IMR-90 (cell line): ENCODE results near the gene NRCAM. TPM values are rescaled to one million over a fixed set of nuclear protein-coding genes. Genes with fewer than 3 reads are reported as not detected.

ENCODE experiments used
- ATAC-seq: fragments of 200-7000 bp; cut with Tn5 transposase; 2 replicates; pipeline ENCODE4 v1.9.1; 2020; ENCODE audit warnings: low read depth, mild to moderate bottlenecking, moderate library complexity
- BruUV-seq: library from RNA; stranded (reverse); fragments of 400-500 nt; replicated peaks from 2 replicates; lab custom pipeline; 2021; lab: Mats Ljungman, UMichigan
- CTCF ChIA-PET: fragments of 300-600 bp; formaldehyde crosslinking; extraction: SDS; loops from one replicate; lab custom pipeline; 2021; ENCODE audit warnings: antibody characterized with exemption; lab: Yijun Ruan, JAX
- POLR2A ChIA-PET: fragments of 300-600 bp; sonication (Branson Sonifier 250); formaldehyde crosslinking; loops from one replicate; lab custom pipeline; 2022; ENCODE audit warnings: antibody characterized with exemption; ENCODE audit not compliant: unreplicated experiment; lab: Charles Lee
- DNase-seq: peaks from one replicate; pipeline ENCODE4 v3.0.0; 2013
- H2AFZ ChIP-seq: replicated peaks from 2 replicates; pipeline ENCODE3; 2013; ENCODE audit warnings: low read length, mild to moderate bottlenecking; ENCODE audit not compliant: poor library complexity
- H2AK5ac ChIP-seq: 2 replicates; pipeline ENCODE4 v1.6.1; 2013; ENCODE audit warnings: low read depth, low read length, inconsistent platforms
- H2AK9ac ChIP-seq: replicated peaks from 2 replicates; pipeline ENCODE3; 2013; ENCODE audit warnings: mild to moderate bottlenecking, low read depth, low read length, moderate library complexity; ENCODE audit not compliant: poor library complexity
- H2BK120ac ChIP-seq: 2 replicates; pipeline ENCODE4 v1.6.1; 2013; ENCODE audit warnings: low read depth, low read length, inconsistent platforms
- H2BK15ac ChIP-seq: 3 replicates; pipeline ENCODE4 v1.6.1; 2013; ENCODE audit warnings: low read depth, low read length, inconsistent platforms
- H2BK20ac ChIP-seq: 2 replicates; pipeline ENCODE4 v1.6.1; 2013; ENCODE audit warnings: low read depth, mild to moderate bottlenecking, inconsistent platforms, low read length, moderate library complexity
- H2BK5ac ChIP-seq: 2 replicates; pipeline ENCODE4 v1.6.1; 2013; ENCODE audit warnings: mild to moderate bottlenecking, low read depth, low read length, inconsistent platforms; ENCODE audit not compliant: poor library complexity, severe bottlenecking
- H3K14ac ChIP-seq: replicated peaks from 2 replicates; pipeline ENCODE4 v1.6.1; 2013; ENCODE audit warnings: low read depth, low read length, inconsistent platforms
- H3K18ac ChIP-seq: 2 replicates; pipeline ENCODE4 v1.6.1; 2013; ENCODE audit warnings: low read depth, low read length, control low read depth
- H3K23ac ChIP-seq: 2 replicates; pipeline ENCODE4 v1.6.1; 2013; ENCODE audit warnings: low read depth, low read length, inconsistent platforms
- H3K27ac ChIP-seq: 2 replicates; pipeline ENCODE4 v1.5.1; 2013; ENCODE audit warnings: mild to moderate bottlenecking, control low read depth, low read length; ENCODE audit not compliant: insufficient read depth
- H3K27me3 ChIP-seq: 2 replicates; pipeline ENCODE4 v1.6.1; 2013; ENCODE audit warnings: low read length; ENCODE audit not compliant: control insufficient read depth, insufficient read depth
- H3K36me3 ChIP-seq: 2 replicates; pipeline ENCODE4 v1.6.1; 2013; ENCODE audit warnings: low read length, mixed read lengths; ENCODE audit not compliant: control insufficient read depth, insufficient read depth
- H3K4ac ChIP-seq: 2 replicates; pipeline ENCODE4 v1.6.1; 2013; ENCODE audit warnings: low read depth, low read length, inconsistent platforms
- H3K4me1 ChIP-seq: 2 replicates; pipeline ENCODE4 v1.6.1; 2013; ENCODE audit warnings: low read length, mixed read lengths; ENCODE audit not compliant: control insufficient read depth, insufficient read depth
- H3K4me2 ChIP-seq: 2 replicates; pipeline ENCODE4 v1.6.1; 2013; ENCODE audit warnings: low read depth, mild to moderate bottlenecking, control low read depth, low read length, moderate library complexity
- H3K4me3 ChIP-seq: 2 replicates; pipeline ENCODE4 v1.5.1; 2013; ENCODE audit warnings: low read depth, mild to moderate bottlenecking, control low read depth, low read length, moderate library complexity; ENCODE audit not compliant: insufficient read depth
- H3K56ac ChIP-seq: 2 replicates; pipeline ENCODE4 v1.6.1; 2013; ENCODE audit warnings: low read length, inconsistent platforms; ENCODE audit not compliant: insufficient read depth; ENCODE audit errors: extremely low read depth
- H3K79me1 ChIP-seq, 2 experiments: 2 replicates each; pipeline ENCODE4 v1.6.1; 2013; ENCODE audit warnings: low read length in 2 of 2, inconsistent platforms in 1 of 2, low read depth in 1 of 2
- H3K9ac ChIP-seq: 2 replicates; pipeline ENCODE4 v1.6.1; 2013; ENCODE audit warnings: low read depth, low read length, control low read depth
- H3K9me1 ChIP-seq: 2 replicates; pipeline ENCODE4 v1.6.1; 2013; ENCODE audit warnings: low read length, inconsistent platforms; ENCODE audit not compliant: insufficient read depth
- H3K9me3 ChIP-seq: 2 replicates; pipeline ENCODE4 v1.6.1; 2013; ENCODE audit warnings: low read length; ENCODE audit not compliant: control insufficient read depth, insufficient read depth
- H4K20me1 ChIP-seq: 2 replicates; pipeline ENCODE4 v1.6.1; 2013; ENCODE audit warnings: low read length, inconsistent platforms; ENCODE audit not compliant: insufficient read depth
- H4K5ac ChIP-seq: 2 replicates; pipeline ENCODE4 v1.6.1; 2013; ENCODE audit warnings: mild to moderate bottlenecking, low read depth, low read length, control low read depth
- H4K8ac ChIP-seq, 2 experiments: 2 replicates each; pipeline ENCODE4 v1.6.1; 2013; ENCODE audit warnings: low read depth in 2 of 2, low read length in 2 of 2, control low read depth in 1 of 2, inconsistent platforms in 1 of 2
- H4K91ac ChIP-seq: 2 replicates; pipeline ENCODE4 v1.6.1; 2013; ENCODE audit warnings: low read depth, low read length, inconsistent platforms; ENCODE audit not compliant: insufficient read depth
- CEBPB ChIP-seq: IDR thresholded peaks from 2 replicates; pipeline ENCODE4 v1.6.1; 2012; ENCODE audit warnings: low read depth, low read length, improper control_type of control experiment
- CHD1 ChIP-seq: IDR thresholded peaks from 2 replicates; pipeline ENCODE4 v1.6.1; 2012; ENCODE audit warnings: low read depth, low read length, improper control_type of control experiment
- CTCF ChIP-seq: conservative IDR thresholded peaks from 2 replicates; pipeline ENCODE4 v1.5.1; 2012; ENCODE audit warnings: mild to moderate bottlenecking, low read depth, low read length, improper control_type of control experiment
- ELK1 ChIP-seq: fragments of 150-350 bp; IDR thresholded peaks from 2 replicates; pipeline ENCODE4 v1.6.1; 2016; ENCODE audit warnings: low read depth, mild to moderate bottlenecking, low read length, moderate library complexity, borderline replicate concordance
- FOS ChIP-seq: fragments of 150-350 bp; IDR thresholded peaks from 2 replicates; pipeline ENCODE4 v1.6.1; 2016; ENCODE audit warnings: low read depth, low read length
- MAFK ChIP-seq: IDR thresholded peaks from 2 replicates; pipeline ENCODE4 v1.6.1; 2012; ENCODE audit warnings: low read depth, low read length, improper control_type of control experiment
- MXI1 ChIP-seq: IDR thresholded peaks from 2 replicates; pipeline ENCODE4 v1.6.1; 2012; ENCODE audit warnings: low read depth, mild to moderate bottlenecking, low read length, moderate library complexity, borderline replicate concordance
- NFE2L2 ChIP-seq: fragments of 150-350 bp; IDR thresholded peaks from 2 replicates; pipeline ENCODE4 v1.6.1; 2016; ENCODE audit warnings: low read depth, mild to moderate bottlenecking, low read length
- RAD21 ChIP-seq: IDR thresholded peaks from 2 replicates; pipeline ENCODE4 v1.6.1; 2012; ENCODE audit warnings: low read length, improper control_type of control experiment
- RCOR1 ChIP-seq: IDR thresholded peaks from 2 replicates; pipeline ENCODE4 v1.6.1; 2012; ENCODE audit warnings: mild to moderate bottlenecking, low read length, improper control_type of control experiment; ENCODE audit not compliant: insufficient replicate concordance
- RFX5 ChIP-seq: IDR thresholded peaks from 2 replicates; pipeline ENCODE4 v1.8.0; 2012; ENCODE audit warnings: low read depth, mild to moderate bottlenecking, low read length, moderate library complexity
- SMC3 ChIP-seq: fragments of 150-350 bp; IDR thresholded peaks from 2 replicates; pipeline ENCODE4 v1.6.1; 2016; ENCODE audit warnings: low read depth, mild to moderate bottlenecking, antibody characterized with exemption, low read length, moderate library complexity
- USF2 ChIP-seq: fragments of 150-350 bp; IDR thresholded peaks from 2 replicates; pipeline ENCODE4 v1.6.1; 2017; ENCODE audit warnings: mild to moderate bottlenecking, antibody characterized with exemption, low read length, low read depth
- WGBS, 2 experiments: methylation state at CpG; one replicate each; pipeline versions ENCODE4 v1.1.5 to v1.1.7; 2013; ENCODE audit warnings: missing lambda C conversion rate in 2 of 2; ENCODE audit not compliant: insufficient read length in 1 of 2; ENCODE audit errors: extremely low coverage in 2 of 2; 5-methylcytosine and 5-hydroxymethylcytosine counted together
- dilution Hi-C: fragments of 300-500 bp; cut with HindIII; formaldehyde crosslinking; loops from one replicate; pipeline ENCODE4 v1.14.3; 2018; ENCODE audit warnings: low sequenced_read_pairs; ENCODE audit not compliant: unreplicated experiment
- in situ Hi-C: fragments of 300-500 bp; cut with MboI; formaldehyde crosslinking; loops from 3 replicates; pipeline ENCODE4 v1.14.3; 2019; ENCODE audit warnings: low sequenced_read_pairs, inconsistent platforms, mixed read lengths
- intact Hi-C: fragments of 100-400 bp; cut with micrococcal nuclease; formaldehyde crosslinking; loops from 2 replicates; pipeline ENCODE4 v1.10.0; 2022
- polyA plus RNA-seq, 3 experiments: library from polyadenylated mRNA; depleted of rRNA; stranded (reverse); fragments of >200 nt; gene quantifications; 2 replicates each; pipeline ENCODE4 v1.2.3, GENCODE V29; 2012; ENCODE audit warnings: low replicate concordance in 1 of 3
- total RNA-seq: library from RNA; depleted of rRNA; stranded (reverse); fragments of >200 nt; gene quantifications from 2 replicates; pipeline ENCODE4 v1.2.3, GENCODE V29; 2012

NRCAM gene
- total and polyA plus RNA-seq, 2 of the 4 experiments (the other 2 are of a cell fraction), result 0.46 to 1.1 TPM

- H2AK9ac ChIP-seq, result no peak overlapping the region
- no peak overlapping the region for H2BK5ac ChIP-seq
- no peak overlapping the region for H2AFZ ChIP-seq
- H4K20me1 ChIP-seq, result no peaks in the 10 kb centered on the region
- WGBS, 2 experiments, result 100% methylated on average over 2 of the region's 3 CpGs; no CpG with 5 or more reads in 1 of the 2 experiments
- dilution Hi-C loops, result no loop called here
- ChIA-PET CTCF (no interaction called here), POLR2A (no interaction called here)
- no peak overlapping the region for H3K27ac ChIP-seq
- no peak overlapping the region for H2BK15ac ChIP-seq
- ATAC-seq, result no peak
- no peaks in the 10 kb centered on the region for H3K36me3 ChIP-seq
- no peak overlapping the region for H3K14ac ChIP-seq
- no peak overlapping the region for H3K4me3 ChIP-seq
- intact Hi-C loops, result no loop called here
- 0 out of 2 replicates have a peak, but pooled peaks cover 1% of the 10 kb centered on the region for H3K4me1 ChIP-seq
- no peak overlapping the region for H3K9ac ChIP-seq
- no peak overlapping the region for H3K18ac ChIP-seq
- BruUV-seq, result no TSS peak
- DNase-seq, result no peak
- no peak for TF ChIP-seq USF2
- no peak for TF ChIP-seq RCOR1
- TF ChIP-seq CEBPB, result no peak
- no peak for TF ChIP-seq NFE2L2
- TF ChIP-seq MAFK, result no peak
- TF ChIP-seq CHD1, result no peak
- no peak for TF ChIP-seq RAD21
- TF ChIP-seq CTCF, result no peak
- TF ChIP-seq MXI1, result no peak
- TF ChIP-seq FOS, result no peak
- TF ChIP-seq SMC3, result no peak
- no peak for TF ChIP-seq RFX5
- no peak for TF ChIP-seq ELK1
- H2BK120ac ChIP-seq, result no peak overlapping the region
- no peaks in the 10 kb centered on the region for H3K9me1 ChIP-seq
- in situ Hi-C loops, result no loop called here
- no peak overlapping the region for H4K8ac ChIP-seq
- no peaks in the 10 kb centered on the region for H3K9me3 ChIP-seq
- no peak overlapping the region for H2BK20ac ChIP-seq
- H3K79me1 ChIP-seq, result no peaks in the 10 kb centered on the region
- H3K27me3 ChIP-seq, result peaks cover 3% of the 10 kb centered on the region
- no peak overlapping the region for H4K91ac ChIP-seq
- H2AK5ac ChIP-seq, result no peak overlapping the region
- no peak overlapping the region for H3K23ac ChIP-seq
- H4K5ac ChIP-seq, result no peak overlapping the region
- no peak overlapping the region for H3K4me2 ChIP-seq
- H3K56ac ChIP-seq, result no peak overlapping the region
- H3K4ac ChIP-seq, result no peak overlapping the region
Observed at GRCh38 chr7:108263425-108263824, 192.8 kb downstream of the NRCAM start.
